ENCODE measurements around the gene ATG16L2.

DNA sequence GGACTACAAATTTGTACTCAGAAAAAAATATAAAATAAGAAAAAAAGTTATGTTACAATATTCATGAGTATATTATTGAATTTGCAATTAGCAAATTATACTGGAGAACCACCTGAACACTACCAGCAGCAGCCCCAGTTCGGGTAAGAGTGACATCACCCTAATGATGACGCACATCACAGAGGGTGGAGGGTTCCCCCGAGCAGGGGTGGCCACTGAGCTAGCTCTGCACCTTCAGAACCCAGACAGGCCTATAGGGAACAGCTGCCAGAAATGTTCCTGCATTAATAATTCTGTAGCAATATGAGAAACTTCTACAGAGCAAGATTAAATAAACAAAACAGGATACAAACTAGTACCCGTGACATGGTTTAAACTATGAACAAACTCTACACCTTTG lies 44.5 kb upstream of the ATG16L2 start:
- TF ChIP-seq POLR2A (IDR thresholded peaks at IDR 0.05) (no peak), POLR2AphosphoS5 (IDR thresholded peaks at IDR 0.05) (no peak)
- TF ChIP-seq, protein P1, sequence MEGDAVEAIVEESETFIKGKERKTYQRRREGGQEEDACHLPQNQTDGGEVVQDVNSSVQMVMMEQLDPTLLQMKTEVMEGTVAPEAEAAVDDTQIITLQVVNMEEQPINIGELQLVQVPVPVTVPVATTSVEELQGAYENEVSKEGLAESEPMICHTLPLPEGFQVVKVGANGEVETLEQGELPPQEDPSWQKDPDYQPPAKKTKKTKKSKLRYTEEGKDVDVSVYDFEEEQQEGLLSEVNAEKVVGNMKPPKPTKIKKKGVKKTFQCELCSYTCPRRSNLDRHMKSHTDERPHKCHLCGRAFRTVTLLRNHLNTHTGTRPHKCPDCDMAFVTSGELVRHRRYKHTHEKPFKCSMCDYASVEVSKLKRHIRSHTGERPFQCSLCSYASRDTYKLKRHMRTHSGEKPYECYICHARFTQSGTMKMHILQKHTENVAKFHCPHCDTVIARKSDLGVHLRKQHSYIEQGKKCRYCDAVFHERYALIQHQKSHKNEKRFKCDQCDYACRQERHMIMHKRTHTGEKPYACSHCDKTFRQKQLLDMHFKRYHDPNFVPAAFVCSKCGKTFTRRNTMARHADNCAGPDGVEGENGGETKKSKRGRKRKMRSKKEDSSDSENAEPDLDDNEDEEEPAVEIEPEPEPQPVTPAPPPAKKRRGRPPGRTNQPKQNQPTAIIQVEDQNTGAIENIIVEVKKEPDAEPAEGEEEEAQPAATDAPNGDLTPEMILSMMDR (IDR thresholded peaks at IDR 0.05) = no peak
